NCI-H2081 treated with DMSO at 0.1 percent for 48 hours (cell line): ENCODE results near the gene TTC16.

Experiments
- DNase-seq: peaks from one replicate; lab custom pipeline; 2025; lab: John Stamatoyannopoulos, UW

The TTC16 gene

DNA sequence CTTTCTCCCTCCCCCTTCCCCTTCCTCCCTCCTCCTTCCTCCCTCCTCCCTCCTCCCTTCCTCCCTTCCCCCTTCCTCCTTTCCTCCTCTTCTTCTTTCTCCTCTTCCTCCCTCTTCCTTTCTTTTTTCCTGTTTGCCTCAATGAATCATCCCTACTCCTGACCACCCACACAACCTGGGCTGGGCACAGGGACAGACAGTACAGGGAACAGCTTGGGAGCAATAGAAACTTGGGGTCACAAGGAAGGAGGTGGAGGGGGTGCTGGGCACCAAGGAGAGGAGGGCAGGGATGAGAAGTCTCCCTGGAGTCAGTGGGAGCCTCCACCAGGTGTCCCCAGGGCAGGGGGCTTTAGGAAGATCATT, 5.0 kb downstream of the TTC16 start:
- no peak for DNase-seq

- DNase-seq, result no peak
Observed at GRCh38 chr9:127721391-127721821, 5.5 kb downstream of the TTC16 start.

DNA sequence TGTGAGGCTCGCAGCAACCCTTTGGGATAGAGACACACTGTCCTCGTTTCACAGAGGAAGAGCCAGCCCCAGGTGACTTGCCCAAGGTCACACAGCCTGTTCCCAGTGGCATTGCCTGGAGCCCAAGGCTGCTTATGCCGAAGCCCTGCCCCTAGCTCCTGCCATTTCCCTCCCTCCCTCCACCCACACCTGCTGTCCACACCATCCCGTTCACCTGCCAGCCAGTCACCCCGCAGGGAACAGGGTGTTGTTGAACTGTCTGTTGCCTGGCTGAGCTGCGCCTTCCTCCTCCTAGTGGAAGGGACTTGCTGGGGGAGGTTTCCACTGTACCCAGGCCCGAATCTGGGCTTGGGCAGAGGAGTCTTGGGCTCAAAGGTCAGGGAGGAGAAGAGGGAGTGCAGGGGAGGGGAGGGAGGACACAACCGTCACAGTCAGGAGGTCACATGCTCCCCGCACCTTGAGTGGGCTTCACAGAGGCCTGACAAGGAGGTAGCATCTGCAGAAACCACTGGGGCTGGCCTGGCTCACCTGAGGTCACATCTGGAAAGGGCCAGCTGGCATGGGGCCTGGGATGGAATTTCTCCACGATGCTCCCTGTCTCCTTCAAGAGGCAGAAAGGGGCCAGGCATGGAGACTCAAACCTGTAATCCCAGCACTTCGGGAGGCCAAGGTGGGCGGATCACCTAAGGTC, 6.3 kb downstream of the TTC16 start:
- peak; percentile 44 for DNase-seq

DNA sequence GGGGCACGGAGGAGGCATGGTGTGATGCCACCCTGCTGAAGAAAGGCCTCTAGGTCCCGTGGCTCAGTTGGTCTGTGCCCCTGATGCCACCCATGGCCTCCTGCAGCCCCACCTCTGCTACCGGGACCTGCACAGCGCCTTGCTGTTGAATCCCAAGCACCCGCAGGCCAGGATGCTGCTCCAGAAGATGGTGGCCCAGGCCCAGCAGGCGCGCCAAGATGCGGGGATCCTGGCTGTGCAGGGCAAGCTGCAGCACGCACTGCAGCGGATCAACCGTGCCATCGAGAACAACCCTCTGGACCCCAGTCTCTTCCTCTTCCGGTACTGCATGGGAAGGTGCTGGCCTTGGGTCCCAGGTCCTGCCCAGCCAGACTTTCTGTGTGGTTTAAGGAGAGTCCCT, 7.1 kb downstream of the TTC16 start:
- DNase-seq, result no peak

GRCh38 chr9:127723444-127723843, 7.6 kb downstream of the TTC16 start:
- DNase-seq, result peak; percentile 36

DNA sequence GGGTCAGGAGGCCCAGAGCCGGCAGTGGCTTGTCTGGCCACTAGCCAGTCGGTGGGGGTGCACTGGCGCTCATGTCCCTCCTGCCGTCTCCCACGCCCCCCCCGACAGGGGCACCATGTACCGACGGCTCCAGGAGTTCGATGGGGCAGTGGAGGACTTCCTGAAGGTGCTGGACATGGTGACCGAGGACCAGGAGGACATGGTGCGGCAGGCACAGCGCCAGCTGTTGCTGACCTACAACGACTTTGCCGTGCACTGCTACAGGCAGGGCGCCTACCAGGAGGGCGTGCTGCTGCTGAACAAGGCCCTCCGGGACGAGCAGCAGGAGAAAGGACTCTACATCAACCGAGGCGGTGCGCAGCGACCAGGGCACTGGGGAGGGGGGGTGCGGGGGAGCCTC, 8.1 kb downstream of the TTC16 start:
- DNase-seq, result no peak

DNA sequence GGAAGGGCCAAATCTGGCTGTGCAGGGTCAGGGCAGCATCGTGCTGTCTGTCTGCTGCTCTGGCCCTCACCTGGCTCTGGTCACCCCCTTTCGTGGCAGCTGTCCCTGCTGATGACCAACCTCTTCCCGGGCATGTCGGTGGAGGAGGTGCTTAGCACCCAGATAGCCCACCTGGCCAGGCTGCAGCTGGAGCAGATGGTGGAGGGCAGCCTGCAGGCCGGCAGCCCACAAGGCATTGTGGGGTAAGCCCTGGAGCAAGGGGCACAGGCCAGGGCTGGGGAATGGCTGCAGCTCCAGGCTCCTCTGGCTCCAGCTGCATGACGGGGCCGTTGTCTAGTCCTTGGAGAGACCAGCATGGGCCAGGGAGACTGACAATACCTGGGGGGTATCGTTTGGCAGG, 11.0 kb downstream of the TTC16 start:
- no peak for DNase-seq

DNA sequence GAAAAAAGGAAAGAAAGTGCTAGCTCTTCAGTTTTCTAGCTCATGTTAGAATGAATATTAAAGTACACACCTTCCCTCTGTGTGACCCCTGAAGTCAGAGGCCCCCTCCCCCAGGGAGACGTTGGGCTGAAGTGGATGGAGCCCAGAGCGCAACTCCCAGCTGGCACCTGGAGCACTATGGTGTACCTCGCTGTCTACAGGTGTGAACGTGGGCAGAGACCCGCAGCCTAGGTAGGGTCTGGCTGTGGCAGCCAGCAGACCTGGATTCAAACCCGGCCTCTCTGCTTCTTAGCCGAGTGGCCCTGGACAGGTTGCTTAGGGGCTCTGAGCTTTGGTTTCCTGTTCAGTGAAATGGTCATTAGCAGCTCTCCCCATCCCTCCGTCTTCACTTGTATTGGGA, 12.9 kb downstream of the TTC16 start:
- no peak for DNase-seq

GRCh38 chr9:127729522-127730256, 13.8 kb downstream of the TTC16 start:
- DNase-seq, result no peak

- DNase-seq, result no peak
Observed at GRCh38 chr9:127730262-127730661, 14.4 kb downstream of the TTC16 start.

- DNase-seq, result no peak
Observed at GRCh38 chr9:127730799-127731410, 15.0 kb downstream of the TTC16 start.

DNA sequence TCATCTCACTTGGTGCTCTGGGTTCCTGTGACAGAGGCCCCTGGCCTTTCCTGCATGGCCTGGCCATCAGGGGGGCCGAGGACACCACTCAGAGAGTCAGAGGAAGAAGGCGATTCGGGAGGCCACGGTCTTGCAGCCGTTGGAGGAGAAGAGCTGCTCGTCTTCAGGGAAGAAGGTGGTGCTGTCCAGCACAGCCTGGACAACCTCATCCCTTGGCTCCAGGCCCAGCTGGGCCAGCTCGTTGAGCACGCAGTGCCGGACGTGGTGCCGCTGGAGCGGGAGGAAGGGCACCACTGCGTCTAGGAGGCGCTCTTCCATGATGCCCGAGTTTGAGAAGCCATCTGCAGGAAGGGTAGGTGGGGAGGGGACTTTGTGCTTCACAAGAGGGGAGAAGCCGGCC, 16.1 kb downstream of the TTC16 start:
- DNase-seq, result no peak

DNA sequence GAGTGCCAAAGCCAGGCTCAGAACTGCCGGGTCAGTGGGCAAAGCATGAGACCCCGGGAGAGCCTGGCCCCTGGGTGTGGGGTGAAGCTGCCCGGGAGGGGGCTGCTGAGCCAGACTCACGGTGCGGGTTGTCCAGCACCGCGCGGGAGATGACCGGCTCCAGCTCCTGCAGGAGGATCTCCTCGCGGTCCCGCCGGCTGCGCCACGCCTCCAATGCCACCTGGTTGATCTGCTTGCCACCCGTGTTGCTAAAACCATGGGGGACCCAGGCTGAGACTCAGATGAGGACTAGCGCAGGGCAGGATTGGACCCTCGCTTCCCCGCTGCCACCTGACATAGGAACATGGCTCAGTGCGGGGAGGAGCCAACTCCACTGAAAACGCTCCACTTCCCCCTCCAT, 16.6 kb downstream of the TTC16 start:
- DNase-seq, result no peak

DNA sequence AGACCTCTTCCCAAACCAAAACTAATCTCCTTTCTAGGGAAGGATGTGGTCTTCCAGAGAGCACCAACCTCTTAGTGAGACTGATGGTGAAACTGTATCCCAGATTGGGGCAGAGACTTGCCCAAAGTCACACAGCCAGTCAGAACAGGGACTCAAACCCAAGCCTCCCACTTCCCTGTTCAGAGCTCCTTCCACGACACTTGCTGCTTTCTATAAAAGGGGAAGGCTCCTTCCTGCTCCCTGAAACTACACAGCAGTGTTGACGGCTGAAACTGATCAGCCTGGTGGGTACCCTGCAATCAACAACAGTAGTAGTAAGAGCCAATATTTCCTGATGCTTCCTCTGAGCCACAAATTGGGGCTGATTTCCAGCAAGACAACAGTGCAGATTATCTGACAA, 17.7 kb downstream of the TTC16 start:
- no peak for DNase-seq

DNA sequence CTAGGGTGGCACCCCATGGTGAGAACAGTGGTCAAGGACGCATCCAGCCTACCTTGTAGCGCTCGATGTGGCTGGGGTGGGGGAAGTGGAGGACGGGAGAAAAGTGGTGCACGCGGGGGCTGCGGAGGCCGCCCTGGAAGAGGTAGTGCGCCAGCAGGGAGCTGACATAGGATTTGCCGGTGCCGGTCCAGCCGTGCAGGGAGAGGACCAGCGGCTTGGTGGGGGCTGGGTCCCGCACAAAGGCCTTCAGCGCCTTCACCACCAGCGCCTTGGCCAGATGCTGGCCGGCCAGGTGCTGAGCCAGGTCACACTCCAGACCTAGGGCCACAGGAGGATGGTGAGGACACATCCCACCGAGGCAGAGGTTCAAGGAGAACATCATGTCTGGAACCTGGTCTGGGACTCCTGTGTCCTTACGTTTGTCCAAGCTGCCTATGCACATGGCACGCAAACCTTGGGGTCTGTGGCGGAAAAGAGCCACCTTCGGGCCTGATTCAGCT, 18.4 kb downstream of the TTC16 start:
- DNase-seq, result no peak

- DNase-seq, result peak; percentile 69
Observed at GRCh38 chr9:127734747-127735529, 19.1 kb downstream of the TTC16 start, which contains the start of gene TOR2A. TSS of gene TOR2A (minus strand) at chr9:127735294. CDS start at chr9:127735270, 24 bp downstream.

DNA sequence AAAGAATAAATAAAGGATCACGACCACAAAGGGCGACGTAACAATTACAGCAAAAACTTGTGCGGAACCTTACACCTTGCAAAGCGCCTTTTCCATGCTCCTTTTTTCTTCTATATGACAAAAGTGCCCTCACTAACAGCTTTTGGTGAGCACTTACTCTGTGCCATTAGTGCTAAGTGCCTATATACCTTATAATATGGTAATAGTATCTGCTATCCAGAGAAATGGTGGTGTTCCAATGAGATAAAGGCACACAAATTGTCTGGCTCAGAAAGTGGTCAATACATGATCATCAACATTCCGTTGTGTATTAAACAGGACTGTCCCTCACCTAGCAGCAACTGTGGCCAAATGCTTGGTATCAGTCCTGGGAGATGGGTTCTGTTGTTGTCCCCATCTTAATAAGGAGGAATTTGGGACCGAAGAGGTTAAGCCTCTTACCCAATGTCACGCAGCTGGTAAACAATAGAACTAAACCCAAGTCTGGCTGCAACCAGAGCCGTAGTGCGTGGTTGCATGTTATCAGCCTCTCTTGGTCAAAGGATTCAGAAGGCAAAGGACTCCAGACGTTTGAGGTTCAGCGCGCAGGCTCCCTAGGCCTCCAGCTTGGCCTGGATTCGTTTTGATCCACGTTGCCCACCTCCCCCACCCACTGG, 19.8 kb downstream of the TTC16 start:
- no peak for DNase-seq

DNA sequence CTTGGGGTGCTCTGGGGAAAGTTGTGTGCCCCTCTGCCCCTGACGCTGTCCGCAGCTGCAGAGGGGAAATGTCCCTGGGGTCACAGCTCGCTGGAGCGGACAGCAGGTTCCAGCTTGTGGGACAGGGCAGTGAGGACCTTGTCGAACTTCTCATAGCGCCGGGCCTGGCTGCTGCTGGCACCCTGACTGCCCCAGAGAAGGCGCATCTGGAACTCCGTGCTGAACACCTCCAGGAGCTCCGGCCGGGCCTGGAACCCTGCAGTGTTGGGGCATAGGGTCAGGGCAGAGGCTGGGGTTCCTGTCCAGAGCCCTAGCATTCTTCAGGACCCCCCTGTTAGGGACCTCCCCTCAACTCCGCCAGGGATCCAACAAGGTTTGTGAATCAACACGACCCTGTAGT, 22.8 kb downstream of the TTC16 start:
- DNase-seq, result no peak

DNA sequence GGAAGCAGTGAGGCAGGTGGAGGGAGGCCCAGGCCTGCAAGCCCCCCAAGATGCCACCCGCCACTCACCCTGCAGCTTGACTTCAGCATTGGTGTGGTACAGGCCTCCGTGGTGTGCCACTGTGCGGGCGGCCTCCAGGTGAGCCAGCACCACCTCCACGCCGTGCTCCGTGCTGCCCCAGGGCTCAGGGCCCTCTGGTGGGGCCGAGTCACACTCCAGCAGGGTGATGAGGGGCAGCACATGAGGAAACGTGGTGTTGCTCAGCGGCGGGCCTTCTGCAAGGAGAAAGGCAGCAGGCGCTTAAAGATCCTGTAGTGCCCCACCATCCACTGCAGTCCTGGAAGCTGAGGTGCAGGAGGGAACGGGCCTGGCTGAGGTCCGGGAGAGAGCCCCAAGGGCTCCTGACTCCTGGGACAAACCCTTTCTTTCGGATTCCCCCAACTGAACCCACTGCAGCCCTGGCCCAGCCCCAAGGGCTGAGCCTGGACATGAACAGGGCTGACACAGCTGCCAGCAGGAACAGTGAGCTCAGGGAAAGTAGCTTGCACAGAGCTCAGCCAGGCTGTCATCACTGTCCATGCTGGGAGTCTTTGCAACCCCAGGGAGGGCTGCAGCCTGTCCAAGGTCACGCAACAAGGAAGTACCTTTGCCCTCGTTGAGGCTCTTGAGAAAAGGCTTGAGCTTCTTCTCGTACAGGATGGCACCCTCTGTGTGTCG, 23.9 kb downstream of the TTC16 start:
- no peak for DNase-seq

DNA sequence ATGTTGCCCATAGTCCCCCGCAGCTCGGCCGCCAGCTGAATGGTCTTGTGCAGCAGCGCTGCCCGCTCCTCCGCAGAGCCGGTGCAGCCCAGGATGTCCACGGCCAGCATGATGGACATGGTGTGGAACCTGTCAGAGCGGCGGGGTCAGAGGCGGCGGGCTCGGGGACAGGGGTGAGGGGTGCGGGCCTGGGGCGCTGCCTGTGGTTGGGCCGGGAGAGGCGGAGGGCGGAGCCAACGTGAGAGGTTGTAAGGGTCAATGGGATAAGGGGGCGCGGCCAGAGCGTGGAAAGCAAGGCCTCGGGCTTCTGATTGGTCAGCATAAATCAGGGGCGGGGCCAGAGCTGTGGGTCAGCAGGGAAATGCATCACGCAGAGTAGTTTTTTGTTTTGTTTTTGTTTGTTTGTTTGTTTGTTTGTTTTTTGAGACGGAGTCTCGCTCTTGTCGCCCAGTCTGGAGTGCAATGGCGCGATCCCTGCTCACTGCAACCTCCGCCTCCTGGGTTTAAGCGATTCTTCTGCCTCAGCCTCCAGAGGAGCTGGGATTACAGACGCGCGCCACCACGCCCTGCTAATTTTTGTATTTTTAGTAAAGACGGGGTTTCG, 26.1 kb downstream of the TTC16 start:
- no peak for DNase-seq
